ENCODE data around the gene LTBP3.

DNA sequence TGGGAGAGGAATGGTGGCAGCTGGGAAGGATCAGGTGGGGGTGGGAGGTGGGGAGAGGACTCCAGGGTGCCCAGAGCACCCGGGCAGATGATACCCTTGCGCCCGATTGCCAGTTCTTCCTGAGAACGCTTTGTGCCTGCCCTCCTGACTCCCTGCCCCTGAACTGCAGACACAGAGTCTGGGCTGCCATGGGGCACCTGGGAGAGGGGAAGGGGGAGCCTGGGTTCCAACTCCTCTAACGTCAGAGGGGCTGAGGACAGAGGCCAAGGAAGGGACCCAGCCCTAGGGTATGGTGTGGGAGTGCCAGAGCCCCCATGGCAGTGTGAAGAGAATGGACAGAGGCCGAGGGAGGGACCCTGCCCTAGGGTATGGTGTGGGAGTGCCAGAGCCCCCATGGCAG is 38.4 kb upstream of the LTBP3 start:
- TF ChIP-seq CTCF (conservative IDR thresholded peaks at IDR 0.05; ENCODE audit: low read length) = no peak
- TF ChIP-seq EZH2phosphoT487 (IDR thresholded peaks at IDR 0.05; ENCODE audit: borderline replicate concordance, low read depth, low read length) = no peak

All from OCI-LY7 (cell line).